ENCODE data around the gene TNRC6B. TPM values are rescaled to one million over a fixed set of nuclear protein-coding genes. Genes with fewer than 3 reads are reported as not detected.
A peak's percentile ranks its signal among the peaks of the same experiment; 100 is the strongest.

The TNRC6B gene
- total RNA-seq, 1 experiment from 2014 or later = 50.4 TPM

GRCh38 chr22:40320687-40321086, 143.0 kb downstream of the TNRC6B start:
- H3K27me3 Mint-ChIP-seq (ENCODE audit: low read depth) = no peaks in the 10 kb centered on the region
- H3K36me3 Mint-ChIP-seq = peaks cover 64% of the 10 kb centered on the region
- ATAC-seq (no peak), DNase-seq (ENCODE audit: low spot score) (no peak)
- POLR2A ChIA-PET = no interaction called here
- TF ChIP-seq NFATC4 (CRISPR knock-in tag; IDR thresholded peaks at IDR 0.05) = no peak
- no peak for TF ChIP-seq PRDM15 (CRISPR knock-in tag; IDR thresholded peaks at IDR 0.05)
- no peak for TF ChIP-seq SMAD4 (CRISPR knock-in tag; IDR thresholded peaks at IDR 0.05)
- no peak for TF ChIP-seq ETV6 (CRISPR knock-in tag; IDR thresholded peaks at IDR 0.05)
- no peak for TF ChIP-seq HMGXB4 (CRISPR knock-in tag; IDR thresholded peaks at IDR 0.05)
- TF ChIP-seq, protein P1, sequence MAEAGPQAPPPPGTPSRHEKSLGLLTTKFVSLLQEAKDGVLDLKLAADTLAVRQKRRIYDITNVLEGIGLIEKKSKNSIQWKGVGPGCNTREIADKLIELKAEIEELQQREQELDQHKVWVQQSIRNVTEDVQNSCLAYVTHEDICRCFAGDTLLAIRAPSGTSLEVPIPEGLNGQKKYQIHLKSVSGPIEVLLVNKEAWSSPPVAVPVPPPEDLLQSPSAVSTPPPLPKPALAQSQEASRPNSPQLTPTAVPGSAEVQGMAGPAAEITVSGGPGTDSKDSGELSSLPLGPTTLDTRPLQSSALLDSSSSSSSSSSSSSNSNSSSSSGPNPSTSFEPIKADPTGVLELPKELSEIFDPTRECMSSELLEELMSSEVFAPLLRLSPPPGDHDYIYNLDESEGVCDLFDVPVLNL (CRISPR knock-in tag; IDR thresholded peaks at IDR 0.05; ENCODE audit: borderline replicate concordance, low read depth) = no peak
- no peak for TF ChIP-seq ELF4 (CRISPR knock-in tag; IDR thresholded peaks at IDR 0.05; ENCODE audit: low read depth)
- no peak for TF ChIP-seq FOXJ3 (CRISPR knock-in tag; IDR thresholded peaks at IDR 0.05; ENCODE audit: borderline replicate concordance)
- TF ChIP-seq, protein P2, sequence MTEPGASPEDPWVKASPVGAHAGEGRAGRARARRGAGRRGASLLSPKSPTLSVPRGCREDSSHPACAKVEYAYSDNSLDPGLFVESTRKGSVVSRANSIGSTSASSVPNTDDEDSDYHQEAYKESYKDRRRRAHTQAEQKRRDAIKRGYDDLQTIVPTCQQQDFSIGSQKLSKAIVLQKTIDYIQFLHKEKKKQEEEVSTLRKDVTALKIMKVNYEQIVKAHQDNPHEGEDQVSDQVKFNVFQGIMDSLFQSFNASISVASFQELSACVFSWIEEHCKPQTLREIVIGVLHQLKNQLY (CRISPR knock-in tag; IDR thresholded peaks at IDR 0.05) = no peak
- no peak for TF ChIP-seq GTF2I (CRISPR knock-in tag; conservative IDR thresholded peaks at IDR 0.05)
- no peak for TF ChIP-seq ATF2 (CRISPR knock-in tag; IDR thresholded peaks at IDR 0.05; ENCODE audit: borderline replicate concordance, low read depth)
- TF ChIP-seq, protein P3, sequence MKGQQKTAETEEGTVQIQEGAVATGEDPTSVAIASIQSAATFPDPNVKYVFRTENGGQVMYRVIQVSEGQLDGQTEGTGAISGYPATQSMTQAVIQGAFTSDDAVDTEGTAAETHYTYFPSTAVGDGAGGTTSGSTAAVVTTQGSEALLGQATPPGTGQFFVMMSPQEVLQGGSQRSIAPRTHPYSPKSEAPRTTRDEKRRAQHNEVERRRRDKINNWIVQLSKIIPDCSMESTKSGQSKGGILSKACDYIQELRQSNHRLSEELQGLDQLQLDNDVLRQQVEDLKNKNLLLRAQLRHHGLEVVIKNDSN (CRISPR knock-in tag; IDR thresholded peaks at IDR 0.05) = no peak
- no peak for TF ChIP-seq EMX1 (CRISPR knock-in tag; IDR thresholded peaks at IDR 0.05)
- TF ChIP-seq ZNF317 (CRISPR knock-in tag; IDR thresholded peaks at IDR 0.05; ENCODE audit: borderline replicate concordance, low read depth) = no peak
- peaks cover 20% of the 10 kb centered on the region for H3K4me1 Mint-ChIP-seq
- H3K27ac Mint-ChIP-seq = no peak overlapping the region
- no peak overlapping the region for H3K4me3 Mint-ChIP-seq
- CTCF ChIA-PET = no interaction called here
- H3K9me3 Mint-ChIP-seq = peaks cover 7% of the 10 kb centered on the region

DNA sequence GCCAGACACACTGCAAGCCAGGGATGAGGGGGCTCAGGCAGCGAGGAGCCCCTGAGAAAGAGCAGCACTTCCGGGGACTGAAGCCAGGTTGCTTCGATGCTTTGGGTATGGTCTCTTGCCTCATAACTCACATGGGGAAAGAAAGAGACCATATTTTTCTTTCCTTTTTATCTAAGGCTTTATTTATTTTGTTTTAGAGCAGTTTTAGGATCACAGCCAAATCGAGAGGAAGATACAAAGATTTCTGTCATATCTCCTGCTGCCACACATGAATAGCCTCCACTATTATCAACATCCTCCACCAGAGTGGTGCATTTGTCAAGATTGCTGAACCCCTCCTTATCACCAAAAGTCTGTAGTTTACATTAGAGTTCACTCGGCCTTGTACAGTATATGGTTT, 144.3 kb downstream of the TNRC6B start:
- no peak for ATAC-seq
- Mint-ChIP-seq H3K4me1 (peaks cover 31% of the 10 kb centered on the region), H3K27ac (peak overlapping the region; percentile 40; the same call in 1 of the 2 replicates), H3K4me3 (no peak overlapping the region), H3K36me3 (peaks cover 51% of the 10 kb centered on the region), H3K27me3 (ENCODE audit: low read depth) (no peaks in the 10 kb centered on the region), H3K9me3 (peaks cover 7% of the 10 kb centered on the region)
- ChIA-PET CTCF (no interaction called here), POLR2A (no interaction called here)
- no peak for DNase-seq (ENCODE audit: low spot score)
- TF ChIP-seq GTF2I (CRISPR knock-in tag; conservative IDR thresholded peaks at IDR 0.05) (no peak), ESRRA (CRISPR knock-in tag; IDR thresholded peaks at IDR 0.05; ENCODE audit: borderline replicate concordance) (no peak), ZNF263 (CRISPR knock-in tag; IDR thresholded peaks at IDR 0.05; ENCODE audit: low read depth) (no peak), ETV6 (CRISPR knock-in tag; IDR thresholded peaks at IDR 0.05) (no peak), ZSCAN18 (CRISPR knock-in tag; IDR thresholded peaks at IDR 0.05) (no peak)
- TF ChIP-seq, protein P2 (CRISPR knock-in tag; IDR thresholded peaks at IDR 0.05) = no peak
- TF ChIP-seq, protein P4, sequence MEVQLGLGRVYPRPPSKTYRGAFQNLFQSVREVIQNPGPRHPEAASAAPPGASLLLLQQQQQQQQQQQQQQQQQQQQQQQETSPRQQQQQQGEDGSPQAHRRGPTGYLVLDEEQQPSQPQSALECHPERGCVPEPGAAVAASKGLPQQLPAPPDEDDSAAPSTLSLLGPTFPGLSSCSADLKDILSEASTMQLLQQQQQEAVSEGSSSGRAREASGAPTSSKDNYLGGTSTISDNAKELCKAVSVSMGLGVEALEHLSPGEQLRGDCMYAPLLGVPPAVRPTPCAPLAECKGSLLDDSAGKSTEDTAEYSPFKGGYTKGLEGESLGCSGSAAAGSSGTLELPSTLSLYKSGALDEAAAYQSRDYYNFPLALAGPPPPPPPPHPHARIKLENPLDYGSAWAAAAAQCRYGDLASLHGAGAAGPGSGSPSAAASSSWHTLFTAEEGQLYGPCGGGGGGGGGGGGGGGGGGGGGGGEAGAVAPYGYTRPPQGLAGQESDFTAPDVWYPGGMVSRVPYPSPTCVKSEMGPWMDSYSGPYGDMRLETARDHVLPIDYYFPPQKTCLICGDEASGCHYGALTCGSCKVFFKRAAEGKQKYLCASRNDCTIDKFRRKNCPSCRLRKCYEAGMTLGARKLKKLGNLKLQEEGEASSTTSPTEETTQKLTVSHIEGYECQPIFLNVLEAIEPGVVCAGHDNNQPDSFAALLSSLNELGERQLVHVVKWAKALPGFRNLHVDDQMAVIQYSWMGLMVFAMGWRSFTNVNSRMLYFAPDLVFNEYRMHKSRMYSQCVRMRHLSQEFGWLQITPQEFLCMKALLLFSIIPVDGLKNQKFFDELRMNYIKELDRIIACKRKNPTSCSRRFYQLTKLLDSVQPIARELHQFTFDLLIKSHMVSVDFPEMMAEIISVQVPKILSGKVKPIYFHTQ (CRISPR knock-in tag; IDR thresholded peaks at IDR 0.05) = no peak
